22Rv1 (cell line): Measurements from ENCODE around the gene KLHL17.

ENCODE experiments used
- CTCF ChIP-seq: fragments of 450-650 bp; IDR thresholded peaks from 2 replicates; pipeline ENCODE4 v1.5.1; 2017; ENCODE audit warnings: mild to moderate bottlenecking
- ZFX ChIP-seq: fragments of 450-650 bp; IDR thresholded peaks from 2 replicates; pipeline ENCODE4 v1.6.1; 2017; ENCODE audit warnings: antibody characterized with exemption, borderline replicate concordance

- TF ChIP-seq CTCF (no peak), ZFX (no peak)
Measured at GRCh38 chr1:995665-996633, 35.6 kb downstream of the KLHL17 start.
